Left lobe of liver (tissue), 2 donors: ENCODE data around the gene PITX3. TPM values are rescaled to one million over a fixed set of nuclear protein-coding genes. Genes with fewer than 3 reads are reported as not detected.

Experiments used
- ATAC-seq: fragments of 200-7000 bp; cut with Tn5 transposase; one replicate; pipeline ENCODE4 v1.9.1; 2020; ENCODE audit warnings: mild to moderate bottlenecking, moderate library complexity
- DNase-seq: peaks from one replicate; pipeline ENCODE4 v3.0.0-alpha.2; 2020; ENCODE audit warnings: low spot score
- total RNA-seq: library from RNA; stranded (reverse); gene quantifications from one replicate; pipeline ENCODE4 v1.2.1, GENCODE V29; 2021
- donor health status: DM: no; HTN: no; CAD: no; lungs with moderate emphysema.
- donor health status: DM: no; HTN: yes; CAD: no.

PITX3 gene
- total RNA-seq, 1 donor from 2014 or later: not detected

- ATAC-seq: no peak
- no peak for DNase-seq
Measured at GRCh38 chr10:102185811-102186527, 55.3 kb downstream of the PITX3 start.

GRCh38 chr10:102185272-102185671 is 56.0 kb downstream of the PITX3 start:
- DNase-seq (no peak), ATAC-seq (no peak)

- DNase-seq (no peak), ATAC-seq (no peak)
Measured at GRCh38 chr10:102184606-102185005, 56.7 kb downstream of the PITX3 start.

Other genes starting within 250 kb of the PITX3 start
- 13.6 TPM for gene ARMH3, start 185.3 kb downstream of the PITX3 start, total RNA-seq
- gene HPS6, start 176.2 kb downstream of the PITX3 start, total RNA-seq: 10.3 TPM
- gene LDB1, start 121.1 kb downstream of the PITX3 start, total RNA-seq: 15.8 TPM
- 6.9 TPM for gene PPRC1, start 108.5 kb downstream of the PITX3 start, total RNA-seq
- 19.3 TPM for gene NOLC1, start 89.1 kb downstream of the PITX3 start, total RNA-seq
- not detected for gene ELOVL3, start 15.2 kb downstream of the PITX3 start, total RNA-seq
- gene GBF1, start 4.0 kb upstream of the PITX3 start, total RNA-seq: 22.8 TPM
- 9.0 TPM for gene NFKB2, start 154.2 kb upstream of the PITX3 start, total RNA-seq
- 7.0 TPM for gene PSD, start 177.3 kb upstream of the PITX3 start, total RNA-seq
- gene FBXL15, start 179.3 kb upstream of the PITX3 start, total RNA-seq: 12.7 TPM
- 23.4 TPM for gene CUEDC2, start 191.1 kb upstream of the PITX3 start, total RNA-seq
- not detected for gene C10orf95, start 210.0 kb upstream of the PITX3 start, total RNA-seq